ENCODE measurements around the gene TMOD1.

The TMOD1 gene

DNA sequence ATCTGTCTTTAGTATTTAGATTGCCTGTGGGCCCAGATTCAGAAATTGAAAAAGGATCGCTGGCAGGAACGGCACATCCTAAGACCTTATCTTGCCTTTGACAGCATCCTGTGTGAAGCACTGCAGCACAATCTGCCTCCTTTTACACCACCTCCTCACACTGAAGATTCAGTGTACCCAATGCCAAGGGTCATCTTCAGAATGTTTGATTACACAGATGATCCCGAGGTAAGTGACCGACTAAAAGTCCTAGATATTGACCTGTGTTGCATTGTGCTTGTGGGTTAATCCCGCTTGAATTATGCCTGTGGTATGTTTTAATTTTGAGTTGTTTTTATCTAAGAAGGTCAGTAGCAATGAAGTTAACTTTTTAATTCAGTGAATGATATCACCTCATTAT lies 146.5 kb downstream of the TMOD1 start:
- DNase-seq, result no peak

Measured in activated CD8-positive, alpha-beta memory T cell treated with anti-CD3 and anti-CD28 coated beads, Interleukin-2, amount 50 U/mL, for 4 hours (primary cell).